Measurements from ENCODE around the gene DIAPH3. TPM values are rescaled to one million over a fixed set of nuclear protein-coding genes. Genes with fewer than 3 reads are reported as not detected.

DIAPH3 gene
- total RNA-seq, 2 experiments from 2014 or later, result 21.7 to 23.2 TPM

DNA sequence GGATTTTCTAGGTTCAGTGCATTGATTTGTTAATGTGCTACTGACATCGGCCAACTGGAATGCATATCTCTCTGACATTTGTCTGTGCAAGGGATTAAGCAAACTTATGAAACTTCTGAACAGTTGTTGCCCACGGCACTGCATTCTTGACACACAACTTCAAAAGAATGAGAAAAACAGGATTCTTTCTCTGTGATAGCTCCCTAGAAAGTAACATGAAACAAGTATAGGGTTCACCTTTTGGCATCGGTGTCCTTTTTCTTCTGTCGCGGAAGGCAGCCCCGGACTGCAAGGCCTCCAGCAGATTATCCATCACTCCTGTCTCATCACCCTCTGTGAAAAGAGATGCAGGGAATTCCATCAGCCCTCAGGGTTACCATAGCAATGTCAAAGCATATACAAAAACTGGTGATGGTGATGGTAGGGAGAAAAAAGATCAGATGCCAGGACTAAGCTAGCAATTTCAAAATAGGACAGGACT lies 389.2 kb downstream of the DIAPH3 start:
- Mint-ChIP-seq H3K27ac (no peak overlapping the region), H3K4me3 (no peak overlapping the region), H3K36me3 (ENCODE audit: low read depth) (no peaks in the 10 kb centered on the region), H3K27me3 (no peaks in the 10 kb centered on the region), H3K4me1 (no peaks in the 10 kb centered on the region), H3K9me3 (no peaks in the 10 kb centered on the region)
- ChIA-PET CTCF (no interaction called here), POLR2A (no interaction called here)
- no peak for DNase-seq

DNA sequence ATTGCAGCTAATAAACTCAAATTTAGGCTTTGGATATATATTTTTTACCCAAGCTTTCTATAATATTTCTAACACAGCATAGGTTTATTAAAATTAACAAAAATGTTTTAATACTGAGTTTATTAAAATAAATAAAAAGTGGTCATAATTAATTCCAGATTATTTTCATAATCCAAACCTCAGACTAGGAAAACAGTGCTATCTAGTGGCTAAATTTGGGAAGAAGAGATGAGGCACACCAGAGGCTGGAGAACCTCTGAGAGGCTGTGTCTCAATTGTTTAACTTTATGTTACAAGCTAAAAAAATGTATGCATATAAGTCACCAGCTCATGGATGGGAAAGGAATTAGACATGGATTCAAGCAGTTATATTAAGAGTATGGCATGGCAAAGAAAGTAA lies 392.5 kb downstream of the DIAPH3 start:
- Mint-ChIP-seq H3K27ac (no peak overlapping the region), H3K9me3 (no peaks in the 10 kb centered on the region), H3K36me3 (ENCODE audit: low read depth) (no peaks in the 10 kb centered on the region), H3K4me3 (no peak overlapping the region), H3K4me1 (no peaks in the 10 kb centered on the region), H3K27me3 (no peaks in the 10 kb centered on the region)
- POLR2A ChIA-PET, result no interaction called here
- CTCF ChIA-PET, result interaction anchor here (1.1 to 1.3 kb wide), 2 partner anchors 17 to 91 kb away, joined by 3 to 4 read pairs; no protein-coding TSS in a partner anchor
- no peak for DNase-seq

DNA sequence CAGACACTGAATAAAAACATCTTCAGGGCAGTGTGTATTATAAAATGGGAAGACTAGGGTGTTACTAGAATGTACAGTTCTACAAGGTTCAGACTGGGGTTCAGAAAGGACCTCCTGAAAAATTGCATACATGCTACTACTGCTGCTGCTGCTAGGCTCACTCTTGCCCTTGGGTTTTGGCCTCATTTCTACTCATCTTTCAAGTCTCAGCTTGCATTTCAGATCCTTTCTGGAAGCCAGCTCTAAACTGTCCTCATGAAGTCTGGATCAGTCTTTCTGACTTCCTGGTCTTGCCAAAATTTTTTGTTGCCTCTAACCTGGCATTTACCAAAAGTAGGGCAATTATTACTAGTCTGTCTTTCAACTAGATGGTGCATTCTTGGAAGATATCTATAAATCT lies 393.3 kb downstream of the DIAPH3 start:
- H3K36me3 Mint-ChIP-seq (ENCODE audit: low read depth), result no peaks in the 10 kb centered on the region
- H3K9me3 Mint-ChIP-seq, result no peaks in the 10 kb centered on the region
- H3K27me3 Mint-ChIP-seq, result no peaks in the 10 kb centered on the region
- no peak overlapping the region for H3K4me3 Mint-ChIP-seq
- POLR2A ChIA-PET, result no interaction called here
- no peaks in the 10 kb centered on the region for H3K4me1 Mint-ChIP-seq
- CTCF ChIA-PET, result interaction anchor here (1.3 kb wide), 1 partner anchor 90 kb away, joined by 3 read pairs; no protein-coding TSS in a partner anchor
- H3K27ac Mint-ChIP-seq, result no peak overlapping the region
- DNase-seq, result no peak

DNA sequence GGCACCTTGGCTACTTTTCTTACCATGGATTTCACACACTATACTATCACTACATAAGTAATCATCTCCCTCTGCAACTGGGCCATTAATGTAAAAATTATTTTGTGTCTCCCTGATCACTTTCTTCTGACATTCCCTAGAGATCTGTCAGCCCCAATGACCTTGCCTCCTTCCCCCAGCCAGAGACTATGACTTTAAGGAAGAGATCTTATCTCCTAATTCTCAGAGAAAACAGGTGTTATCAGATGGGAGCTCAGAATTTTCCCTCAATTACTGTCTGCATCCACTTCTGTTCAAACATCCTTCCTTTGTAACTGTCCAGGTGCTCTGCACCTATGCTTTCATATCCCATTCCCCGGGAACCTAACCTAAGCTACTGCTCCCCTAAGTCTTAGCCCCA lies 397.5 kb downstream of the DIAPH3 start:
- DNase-seq, result no peak
- CTCF ChIA-PET, result no interaction called here
- Mint-ChIP-seq H3K9me3 (no peaks in the 10 kb centered on the region), H3K27ac (no peak overlapping the region), H3K27me3 (no peaks in the 10 kb centered on the region), H3K4me3 (no peak overlapping the region), H3K36me3 (ENCODE audit: low read depth) (no peaks in the 10 kb centered on the region), H3K4me1 (no peaks in the 10 kb centered on the region)
- POLR2A ChIA-PET, result no interaction called here

DNA sequence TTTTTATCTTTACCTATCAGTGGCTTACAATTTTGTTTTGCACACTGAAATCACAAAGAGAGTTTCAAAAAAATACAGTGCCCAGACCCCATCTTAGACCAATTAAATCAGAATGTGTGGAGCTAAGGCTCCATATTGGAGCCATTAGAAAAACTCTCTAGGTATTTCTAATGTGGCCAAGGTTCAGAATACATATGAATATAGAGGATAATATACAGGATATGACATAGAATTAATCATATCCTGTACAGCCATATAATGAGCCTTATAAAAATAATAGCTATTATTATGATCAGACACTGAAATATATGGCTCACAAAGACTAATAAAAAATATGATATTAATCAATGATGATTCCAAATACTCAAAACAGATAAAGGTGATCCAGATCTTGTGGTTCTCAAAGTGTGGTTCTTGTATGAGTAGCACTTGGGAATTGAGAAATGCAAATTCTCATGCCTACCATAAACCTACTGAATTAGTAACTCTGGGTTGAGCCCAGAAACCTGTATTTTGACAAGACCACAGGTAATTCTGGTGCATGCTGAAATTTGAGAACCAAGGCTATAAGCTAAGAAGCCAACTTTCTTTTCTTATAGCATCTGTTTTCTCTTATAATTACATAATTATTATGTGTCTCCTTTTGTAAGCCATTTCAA lies 408.0 kb downstream of the DIAPH3 start:
- Mint-ChIP-seq H3K9me3 (no peaks in the 10 kb centered on the region), H3K27me3 (no peaks in the 10 kb centered on the region), H3K4me1 (no peaks in the 10 kb centered on the region), H3K4me3 (no peak overlapping the region), H3K27ac (no peak overlapping the region), H3K36me3 (ENCODE audit: low read depth) (no peaks in the 10 kb centered on the region)
- ChIA-PET CTCF (interaction anchor here (0.6 kb wide), 1 partner anchor 19 kb away, joined by 3 read pairs; no protein-coding TSS in a partner anchor), POLR2A (no interaction called here)
- DNase-seq, result no peak

DNA sequence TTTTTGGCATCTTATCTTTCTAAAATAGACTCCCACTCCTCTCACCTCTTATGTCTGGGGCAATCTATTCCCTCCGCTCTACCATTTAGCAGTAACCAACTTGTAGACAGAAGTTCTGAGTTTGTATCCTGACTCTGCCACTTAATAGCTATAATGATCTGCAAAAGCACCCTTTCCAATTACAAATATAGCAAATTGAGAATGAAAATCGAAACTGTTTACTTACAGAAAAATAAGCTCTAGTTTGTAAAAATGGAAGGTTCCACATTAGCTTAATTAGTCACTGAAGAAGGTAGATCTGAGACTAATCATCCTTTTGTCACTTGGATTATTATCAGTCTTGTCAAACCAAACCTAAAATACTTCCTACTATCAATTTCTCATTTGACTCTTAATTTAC lies 409.3 kb downstream of the DIAPH3 start:
- CTCF ChIA-PET, result interaction anchor here (1.3 kb wide), 1 partner anchor 17 kb away, joined by 4 read pairs; no protein-coding TSS in a partner anchor
- H3K36me3 Mint-ChIP-seq (ENCODE audit: low read depth), result no peaks in the 10 kb centered on the region
- no peak overlapping the region for H3K4me3 Mint-ChIP-seq
- no peaks in the 10 kb centered on the region for H3K27me3 Mint-ChIP-seq
- POLR2A ChIA-PET, result no interaction called here
- DNase-seq, result no peak
- H3K4me1 Mint-ChIP-seq, result no peaks in the 10 kb centered on the region
- no peak overlapping the region for H3K27ac Mint-ChIP-seq
- no peaks in the 10 kb centered on the region for H3K9me3 Mint-ChIP-seq

DNA sequence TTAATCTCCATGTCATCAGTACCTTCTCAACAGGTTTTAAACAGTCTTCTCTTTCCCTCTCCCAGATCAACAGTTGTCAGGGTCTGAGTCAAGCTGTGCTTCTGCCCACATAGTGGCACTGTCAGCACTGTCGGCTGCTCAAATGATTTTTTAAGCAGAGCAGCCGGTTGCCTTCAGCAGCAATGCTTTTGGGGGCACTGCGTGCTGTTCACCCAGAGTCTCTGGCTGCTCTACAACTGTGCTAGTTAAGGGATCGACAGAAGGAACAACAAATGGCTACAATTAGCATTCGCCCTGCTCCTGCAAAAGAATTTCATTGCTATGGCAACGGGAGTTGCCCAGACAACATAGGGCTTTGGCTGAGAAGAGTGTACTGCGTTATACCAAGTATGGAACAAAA lies 412.9 kb downstream of the DIAPH3 start:
- Mint-ChIP-seq H3K4me3 (no peak overlapping the region), H3K4me1 (no peaks in the 10 kb centered on the region), H3K27me3 (no peaks in the 10 kb centered on the region), H3K27ac (no peak overlapping the region), H3K9me3 (no peaks in the 10 kb centered on the region), H3K36me3 (ENCODE audit: low read depth) (no peaks in the 10 kb centered on the region)
- POLR2A ChIA-PET, result no interaction called here
- no peak for DNase-seq
- CTCF ChIA-PET, result no interaction called here

DNA sequence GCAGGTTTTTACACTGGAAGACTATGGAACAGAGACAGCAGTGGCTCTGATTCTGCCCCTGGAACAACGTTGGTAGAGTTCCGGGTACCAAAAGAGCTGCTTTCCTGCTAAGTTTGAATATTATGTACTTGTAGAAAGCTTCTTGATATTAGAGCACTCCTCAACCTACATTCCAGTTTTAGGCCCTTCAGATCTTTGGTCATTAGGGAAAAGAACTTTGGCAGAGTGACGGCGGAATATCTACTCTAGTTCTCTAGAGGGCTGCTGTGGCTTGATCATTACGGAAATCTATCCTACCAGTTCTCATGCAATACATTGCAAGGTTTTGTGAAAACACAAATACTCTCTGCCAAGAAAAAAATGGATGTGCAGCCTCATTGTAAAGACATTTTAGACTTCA lies 415.7 kb downstream of the DIAPH3 start:
- Mint-ChIP-seq H3K4me1 (peaks cover 1% of the 10 kb centered on the region), H3K27me3 (no peaks in the 10 kb centered on the region), H3K36me3 (ENCODE audit: low read depth) (no peaks in the 10 kb centered on the region), H3K4me3 (no peak overlapping the region), H3K9me3 (no peaks in the 10 kb centered on the region), H3K27ac (no peak overlapping the region)
- CTCF ChIA-PET, result no interaction called here
- DNase-seq, result no peak
- POLR2A ChIA-PET, result no interaction called here

DNA sequence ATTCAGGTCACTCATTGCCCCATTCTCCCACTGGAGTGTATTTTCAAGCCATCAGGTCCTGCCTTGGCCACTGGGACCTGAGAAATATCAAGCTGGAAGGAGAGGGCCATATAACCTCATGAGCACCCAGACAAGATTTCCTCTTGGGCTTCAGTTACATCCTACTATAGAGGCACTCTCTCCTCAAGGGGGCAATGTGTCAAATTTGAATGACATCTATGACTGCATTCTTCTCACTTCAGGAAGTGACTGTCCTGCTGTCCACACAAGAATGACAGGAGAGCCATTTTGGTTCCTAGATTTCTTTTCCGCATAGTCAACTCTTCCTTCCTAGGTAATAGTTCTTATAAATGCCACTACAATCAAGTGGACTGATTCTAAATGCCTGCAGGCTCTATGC lies 416.2 kb downstream of the DIAPH3 start:
- H3K4me1 Mint-ChIP-seq, result peaks cover 1% of the 10 kb centered on the region
- CTCF ChIA-PET, result no interaction called here
- POLR2A ChIA-PET, result no interaction called here
- H3K36me3 Mint-ChIP-seq (ENCODE audit: low read depth), result no peaks in the 10 kb centered on the region
- no peak overlapping the region for H3K4me3 Mint-ChIP-seq
- no peak overlapping the region for H3K27ac Mint-ChIP-seq
- DNase-seq, result no peak
- H3K9me3 Mint-ChIP-seq, result no peaks in the 10 kb centered on the region
- no peaks in the 10 kb centered on the region for H3K27me3 Mint-ChIP-seq

DNA sequence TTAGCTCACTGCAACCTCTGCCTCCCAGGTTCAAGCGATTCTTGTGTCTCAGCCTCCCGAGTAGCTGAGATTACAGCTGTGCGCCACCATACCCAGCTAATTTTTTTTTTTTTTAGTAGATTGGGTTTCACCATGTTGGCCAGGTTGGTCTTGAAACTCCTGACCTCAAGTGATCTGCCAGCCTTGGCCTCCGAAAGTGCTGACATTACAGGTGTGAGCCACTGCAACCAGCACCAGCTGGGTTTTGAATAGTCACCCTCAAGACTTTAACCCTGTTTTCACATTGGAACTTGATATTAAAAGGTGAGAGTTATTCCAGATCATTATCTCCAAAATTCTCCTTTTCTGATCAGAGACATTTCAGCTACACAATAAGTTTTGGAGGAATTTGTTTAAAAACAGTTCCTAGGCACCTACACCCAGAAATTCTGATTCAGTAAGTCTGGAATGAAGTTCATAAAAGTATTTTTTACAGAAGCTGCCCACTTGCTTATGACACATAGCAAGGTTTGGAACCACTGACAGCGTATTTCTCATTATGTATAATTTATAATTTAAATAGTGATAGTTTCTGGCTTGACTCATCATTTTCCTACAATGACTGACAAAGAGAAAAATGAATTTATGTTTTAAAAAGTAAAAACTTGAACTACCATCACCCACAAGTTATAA lies 417.3 kb downstream of the DIAPH3 start:
- Mint-ChIP-seq H3K27ac (no peak overlapping the region), H3K4me1 (peaks cover 1% of the 10 kb centered on the region), H3K36me3 (ENCODE audit: low read depth) (no peaks in the 10 kb centered on the region), H3K27me3 (no peaks in the 10 kb centered on the region), H3K4me3 (no peak overlapping the region), H3K9me3 (no peaks in the 10 kb centered on the region)
- CTCF ChIA-PET, result no interaction called here
- POLR2A ChIA-PET, result no interaction called here
- DNase-seq, result no peak

DNA sequence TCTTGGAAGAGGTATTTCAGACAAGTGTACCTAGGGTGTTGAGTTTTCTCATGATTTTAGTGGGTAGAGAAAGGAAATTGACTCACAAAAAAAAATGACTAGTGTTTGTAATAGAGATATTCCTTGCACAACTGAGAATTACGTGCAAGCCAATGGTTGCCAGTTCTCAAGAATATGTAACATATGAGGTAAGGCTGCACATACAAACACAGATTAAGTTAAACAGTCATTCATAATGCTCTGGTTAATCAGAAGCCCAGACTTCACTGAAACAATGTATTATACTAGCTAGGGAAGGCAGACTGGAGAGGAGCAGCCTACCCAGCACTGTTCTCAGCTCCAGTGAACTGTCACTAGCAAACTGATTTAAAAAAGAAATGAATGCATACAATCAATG lies 418.3 kb downstream of the DIAPH3 start:
- ChIA-PET POLR2A (no interaction called here), CTCF (no interaction called here)
- Mint-ChIP-seq H3K9me3 (no peaks in the 10 kb centered on the region), H3K27me3 (no peaks in the 10 kb centered on the region), H3K4me3 (no peak overlapping the region), H3K4me1 (peaks cover 1% of the 10 kb centered on the region), H3K36me3 (ENCODE audit: low read depth) (no peaks in the 10 kb centered on the region), H3K27ac (no peak overlapping the region)
- DNase-seq, result no peak

DNA sequence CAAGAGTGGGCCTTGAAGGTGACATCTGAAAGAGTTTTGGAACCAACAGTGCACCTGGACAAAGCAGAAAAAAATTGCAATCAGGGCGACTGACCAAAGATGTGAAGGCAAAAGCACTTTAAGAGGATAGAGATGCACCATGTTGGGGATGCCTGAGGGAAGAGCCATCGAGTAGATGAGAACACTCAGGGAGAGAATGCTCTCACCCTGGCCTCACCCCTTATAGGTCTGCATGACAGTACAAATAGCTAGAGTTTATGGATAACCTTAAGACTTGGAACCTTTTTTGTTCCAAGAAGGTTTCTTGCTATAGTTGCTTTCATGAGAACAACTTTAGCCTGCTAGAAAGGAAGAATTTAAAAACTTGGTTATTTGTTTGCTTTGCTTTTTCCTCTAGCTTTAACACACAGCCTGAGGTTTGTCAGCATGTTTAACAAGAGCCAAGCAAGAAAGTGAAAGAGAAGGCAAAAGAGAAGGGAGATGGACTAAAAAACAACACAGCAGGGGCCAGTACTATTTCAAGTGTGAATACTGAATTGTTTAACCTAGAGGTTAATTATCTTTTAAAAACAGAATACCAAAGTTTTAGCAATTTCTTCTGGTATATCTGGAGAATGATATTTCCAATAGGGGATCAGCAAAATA lies 418.9 kb downstream of the DIAPH3 start:
- Mint-ChIP-seq H3K36me3 (ENCODE audit: low read depth) (no peaks in the 10 kb centered on the region), H3K27me3 (no peaks in the 10 kb centered on the region), H3K9me3 (no peaks in the 10 kb centered on the region), H3K4me3 (no peak overlapping the region), H3K27ac (no peak overlapping the region), H3K4me1 (peaks cover 1% of the 10 kb centered on the region)
- DNase-seq, result no peak
- POLR2A ChIA-PET, result no interaction called here
- CTCF ChIA-PET, result no interaction called here

DNA sequence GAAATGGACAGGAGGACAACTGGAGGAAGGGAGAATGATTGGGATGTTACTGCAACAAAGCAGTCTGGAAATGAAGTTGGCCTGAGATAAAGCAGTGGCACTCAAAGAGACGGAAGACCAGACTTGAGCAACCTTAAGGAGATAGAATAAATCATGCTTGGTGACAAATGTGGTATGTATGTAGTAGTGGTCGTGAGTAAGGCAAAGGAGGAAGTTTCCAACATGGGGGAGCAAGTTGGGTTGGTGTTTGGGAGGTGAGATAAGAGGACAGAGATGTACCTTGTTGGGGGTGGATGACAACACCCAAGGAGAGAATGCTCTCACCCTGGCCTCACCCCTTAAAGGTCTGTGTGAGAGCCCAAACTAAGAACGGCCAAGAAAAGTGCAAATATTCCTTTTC lies 420.5 kb downstream of the DIAPH3 start:
- Mint-ChIP-seq H3K4me3 (no peak overlapping the region), H3K9me3 (no peaks in the 10 kb centered on the region), H3K4me1 (peaks cover 1% of the 10 kb centered on the region), H3K27me3 (no peaks in the 10 kb centered on the region), H3K36me3 (ENCODE audit: low read depth) (no peaks in the 10 kb centered on the region), H3K27ac (no peak overlapping the region)
- CTCF ChIA-PET, result no interaction called here
- DNase-seq, result no peak
- POLR2A ChIA-PET, result no interaction called here

DNA sequence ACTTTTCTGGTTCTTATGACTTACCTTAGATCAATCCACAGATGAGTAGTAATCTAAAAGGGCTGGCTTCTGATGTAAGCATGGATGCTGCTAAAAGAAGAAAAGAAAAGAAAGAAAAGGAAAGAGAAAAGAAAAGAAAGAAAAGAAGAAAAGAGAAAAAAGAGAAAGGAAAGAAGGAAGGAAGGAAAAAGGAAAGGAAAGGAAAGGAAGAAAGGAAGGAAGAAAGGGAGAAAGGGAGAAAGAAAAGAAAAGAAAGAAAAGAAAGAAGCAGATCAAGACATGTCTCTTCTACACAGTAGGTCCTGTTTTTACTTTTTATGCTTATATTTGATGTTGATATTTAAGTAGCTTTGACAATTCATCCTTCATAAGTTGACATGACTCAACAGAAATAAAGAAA lies 421.3 kb downstream of the DIAPH3 start:
- ChIA-PET CTCF (no interaction called here), POLR2A (no interaction called here)
- H3K27ac Mint-ChIP-seq, result no peak overlapping the region
- H3K9me3 Mint-ChIP-seq, result no peaks in the 10 kb centered on the region
- H3K36me3 Mint-ChIP-seq (ENCODE audit: low read depth), result no peaks in the 10 kb centered on the region
- DNase-seq, result no peak
- no peaks in the 10 kb centered on the region for H3K27me3 Mint-ChIP-seq
- H3K4me1 Mint-ChIP-seq, result peaks cover 1% of the 10 kb centered on the region
- H3K4me3 Mint-ChIP-seq, result no peak overlapping the region

All from activated CD4-positive, alpha-beta memory T cell treated with anti-CD3 and anti-CD28 coated beads, Interleukin-2, amount 10 ng/mL, durations not matched to agents 7 days and 5 days (primary cell).